Measurements from ENCODE around the gene TCL1B.
"Not testable (repeated sequence)": the region's sequence is repeated elsewhere in the genome, so short reads cannot be mapped to it uniquely, and the experiment has no call there.

TCL1B gene

GRCh38 chr14:95705518-95705917, 19.3 kb downstream of the TCL1B start:
- Histone ChIP-seq H3K9me3 (ENCODE audit: low read length) (no peaks in the 10 kb centered on the region), H3K4me3 (ENCODE audit: low read depth in 1 of 2, low read length in 2 of 2) (no peak overlapping the region), H3K27ac (ENCODE audit: low read depth, low read length) (no peak overlapping the region), H3K27me3 (ENCODE audit: control insufficient read depth in 1 of 2, insufficient read depth in 2 of 2, low read length in 2 of 2) (no peaks in the 10 kb centered on the region), H3K9ac (ENCODE audit: low read length) (no peak overlapping the region), H3K36me3 (ENCODE audit: insufficient read depth, low read length) (no peaks in the 10 kb centered on the region), H3K4me1 (ENCODE audit: insufficient read depth, low read length) (no peaks in the 10 kb centered on the region)

GRCh38 chr14:95707327-95707726, 21.1 kb downstream of the TCL1B start:
- H3K4me1 ChIP-seq (ENCODE audit: insufficient read depth, low read length) = no peaks in the 10 kb centered on the region
- H3K27ac ChIP-seq (ENCODE audit: low read depth, low read length) = no peak overlapping the region
- no peak overlapping the region for H3K9ac ChIP-seq (ENCODE audit: low read length)
- H3K36me3 ChIP-seq (ENCODE audit: insufficient read depth, low read length) = no peaks in the 10 kb centered on the region
- no peaks in the 10 kb centered on the region for H3K27me3 ChIP-seq (ENCODE audit: control insufficient read depth in 1 of 2, insufficient read depth in 2 of 2, low read length in 2 of 2)
- no peak overlapping the region for H3K4me3 ChIP-seq (ENCODE audit: low read depth in 1 of 2, low read length in 2 of 2)
- no peaks in the 10 kb centered on the region for H3K9me3 ChIP-seq (ENCODE audit: low read length)

- no peak overlapping the region for H3K9ac ChIP-seq (ENCODE audit: low read length)
- no peaks in the 10 kb centered on the region for H3K36me3 ChIP-seq (ENCODE audit: insufficient read depth, low read length)
- H3K9me3 ChIP-seq (ENCODE audit: low read length) = no peaks in the 10 kb centered on the region
- no peak overlapping the region for H3K27ac ChIP-seq (ENCODE audit: low read depth, low read length)
- H3K27me3 ChIP-seq (ENCODE audit: control insufficient read depth in 1 of 2, insufficient read depth in 2 of 2, low read length in 2 of 2) = peaks cover 0 to 9% of the 10 kb centered on the region in 2 donors
- no peak overlapping the region for H3K4me3 ChIP-seq (ENCODE audit: low read depth in 1 of 2, low read length in 2 of 2)
- H3K4me1 ChIP-seq (ENCODE audit: insufficient read depth, low read length) = no peaks in the 10 kb centered on the region
Observed at GRCh38 chr14:95710106-95710505, 23.9 kb downstream of the TCL1B start.

- no peak overlapping the region for H3K4me3 ChIP-seq (ENCODE audit: low read depth in 1 of 2, low read length in 2 of 2)
- H3K9me3 ChIP-seq (ENCODE audit: low read length) = no peaks in the 10 kb centered on the region
Observed at GRCh38 chr14:95711476-95712176, 25.4 kb downstream of the TCL1B start.

GRCh38 chr14:95712398-95712797, 26.2 kb downstream of the TCL1B start:
- H3K27ac ChIP-seq (ENCODE audit: low read depth, low read length) = no peak overlapping the region
- no peak overlapping the region for H3K4me3 ChIP-seq (ENCODE audit: low read depth in 1 of 2, low read length in 2 of 2)
- no peaks in the 10 kb centered on the region for H3K4me1 ChIP-seq (ENCODE audit: insufficient read depth, low read length)
- no peak overlapping the region for H3K9ac ChIP-seq (ENCODE audit: low read length)
- no peaks in the 10 kb centered on the region for H3K36me3 ChIP-seq (ENCODE audit: insufficient read depth, low read length)
- H3K9me3 ChIP-seq (ENCODE audit: low read length) = no peaks in the 10 kb centered on the region
- peaks cover 0 to 9% of the 10 kb centered on the region in 2 donors for H3K27me3 ChIP-seq (ENCODE audit: control insufficient read depth in 1 of 2, insufficient read depth in 2 of 2, low read length in 2 of 2)

More at GRCh38 chr14:95711476-95712176, 25.4 kb downstream of the TCL1B start:
- Histone ChIP-seq H3K9ac (ENCODE audit: low read length) (no peak overlapping the region), H3K4me1 (ENCODE audit: insufficient read depth, low read length) (no peaks in the 10 kb centered on the region), H3K27ac (ENCODE audit: low read depth, low read length) (no peak overlapping the region), H3K36me3 (ENCODE audit: insufficient read depth, low read length) (no peaks in the 10 kb centered on the region), H3K27me3 (ENCODE audit: control insufficient read depth in 1 of 2, insufficient read depth in 2 of 2, low read length in 2 of 2) (peaks cover 0 to 9% of the 10 kb centered on the region in 2 donors)

GRCh38 chr14:95713596-95714371, 27.6 kb downstream of the TCL1B start, which contains the start of gene TCL1A:
Gene TCL1A, minus strand, starts transcription at chr14:95714125. Its CDS starts 59 bp downstream, at chr14:95714066.
- Histone ChIP-seq H3K9ac (ENCODE audit: low read length) (no peak within 1 kb of the TSS), H3K27me3 (ENCODE audit: control insufficient read depth in 1 of 2, insufficient read depth in 2 of 2, low read length in 2 of 2) (peaks cover 0 to 9% of the 10 kb centered on the region in 2 donors), H3K27ac (ENCODE audit: low read depth, low read length) (no peak within 1 kb of the TSS), H3K4me1 (ENCODE audit: insufficient read depth, low read length) (no peaks in the 10 kb centered on the region), H3K4me3 (ENCODE audit: low read depth in 1 of 2, low read length in 2 of 2) (no peak within 1 kb of the TSS), H3K9me3 (ENCODE audit: low read length) (no peaks in the 10 kb centered on the region), H3K36me3 (ENCODE audit: insufficient read depth, low read length) (no peaks in the 10 kb centered on the region)

- no peaks in the 10 kb centered on the region for H3K9me3 ChIP-seq (ENCODE audit: low read length)
- H3K4me3 ChIP-seq (ENCODE audit: low read depth in 1 of 2, low read length in 2 of 2) = no peak overlapping the region
- H3K36me3 ChIP-seq (ENCODE audit: insufficient read depth, low read length) = no peaks in the 10 kb centered on the region
- no peaks in the 10 kb centered on the region for H3K27me3 ChIP-seq (ENCODE audit: control insufficient read depth in 1 of 2, insufficient read depth in 2 of 2, low read length in 2 of 2)
- no peak overlapping the region for H3K27ac ChIP-seq (ENCODE audit: low read depth, low read length)
- no peaks in the 10 kb centered on the region for H3K4me1 ChIP-seq (ENCODE audit: insufficient read depth, low read length)
- no peak overlapping the region for H3K9ac ChIP-seq (ENCODE audit: low read length)
Observed at GRCh38 chr14:95722525-95723190, 36.4 kb downstream of the TCL1B start.

GRCh38 chr14:95725685-95726336, 39.6 kb downstream of the TCL1B start:
- no peak overlapping the region for H3K4me3 ChIP-seq (ENCODE audit: low read depth in 1 of 2, low read length in 2 of 2)
- no peak overlapping the region for H3K9ac ChIP-seq (ENCODE audit: low read length)
- H3K27ac ChIP-seq (ENCODE audit: low read depth, low read length) = no peak overlapping the region
- H3K4me1 ChIP-seq (ENCODE audit: insufficient read depth, low read length) = no peaks in the 10 kb centered on the region
- no peaks in the 10 kb centered on the region for H3K9me3 ChIP-seq (ENCODE audit: low read length)
- no peaks in the 10 kb centered on the region for H3K27me3 ChIP-seq (ENCODE audit: control insufficient read depth in 1 of 2, insufficient read depth in 2 of 2, low read length in 2 of 2)
- H3K36me3 ChIP-seq (ENCODE audit: insufficient read depth, low read length) = no peaks in the 10 kb centered on the region

GRCh38 chr14:95727056-95727700, 41.0 kb downstream of the TCL1B start:
- Histone ChIP-seq H3K9ac (ENCODE audit: low read length) (no peak overlapping the region), H3K4me1 (ENCODE audit: insufficient read depth, low read length) (no peaks in the 10 kb centered on the region), H3K36me3 (ENCODE audit: insufficient read depth, low read length) (no peaks in the 10 kb centered on the region), H3K4me3 (ENCODE audit: low read depth in 1 of 2, low read length in 2 of 2) (no peak overlapping the region), H3K27me3 (ENCODE audit: control insufficient read depth in 1 of 2, insufficient read depth in 2 of 2, low read length in 2 of 2) (no peaks in the 10 kb centered on the region), H3K9me3 (ENCODE audit: low read length) (no peaks in the 10 kb centered on the region), H3K27ac (ENCODE audit: low read depth, low read length) (no peak overlapping the region)

GRCh38 chr14:95729402-95730028, 43.3 kb downstream of the TCL1B start:
- H3K9ac ChIP-seq (ENCODE audit: low read length); H3K4me1 ChIP-seq (ENCODE audit: insufficient read depth, low read length); H3K27ac ChIP-seq (ENCODE audit: low read depth, low read length); H3K27me3 ChIP-seq (ENCODE audit: control insufficient read depth in 1 of 2, insufficient read depth in 2 of 2, low read length in 2 of 2); H3K4me3 ChIP-seq (ENCODE audit: low read depth in 1 of 2, low read length in 2 of 2); H3K36me3 ChIP-seq (ENCODE audit: insufficient read depth, low read length); H3K9me3 ChIP-seq (ENCODE audit: low read length): not testable (repeated sequence)
